Measurements from ENCODE around the gene LRP1B.
"Not testable (repeated sequence)": the region's sequence is repeated elsewhere in the genome, so short reads cannot be mapped to it uniquely, and the experiment has no call there.

LRP1B gene

GRCh38 chr2:141869572-141869971 lies 261.2 kb downstream of the LRP1B start:
- H3K27ac ChIP-seq (ENCODE audit: low read depth, low read length) = no peak overlapping the region
- no peaks in the 10 kb centered on the region for H3K27me3 ChIP-seq (ENCODE audit: control insufficient read depth in 1 of 2, insufficient read depth in 2 of 2, low read length in 2 of 2)
- H3K9ac ChIP-seq (ENCODE audit: low read length) = no peak overlapping the region
- H3K36me3 ChIP-seq (ENCODE audit: insufficient read depth, low read length) = no peaks in the 10 kb centered on the region
- no peaks in the 10 kb centered on the region for H3K4me1 ChIP-seq (ENCODE audit: insufficient read depth, low read length)
- no peak overlapping the region for H3K4me3 ChIP-seq (ENCODE audit: low read depth in 1 of 2, low read length in 2 of 2)
- H3K9me3 ChIP-seq (ENCODE audit: low read length) = no peaks in the 10 kb centered on the region

- Histone ChIP-seq H3K9ac (ENCODE audit: low read length) (no peak overlapping the region), H3K36me3 (ENCODE audit: insufficient read depth, low read length) (no peaks in the 10 kb centered on the region), H3K27me3 (ENCODE audit: control insufficient read depth in 1 of 2, insufficient read depth in 2 of 2, low read length in 2 of 2) (no peaks in the 10 kb centered on the region), H3K27ac (ENCODE audit: low read depth, low read length) (no peak overlapping the region), H3K9me3 (ENCODE audit: low read length) (no peaks in the 10 kb centered on the region), H3K4me1 (ENCODE audit: insufficient read depth, low read length) (no peaks in the 10 kb centered on the region), H3K4me3 (ENCODE audit: low read depth in 1 of 2, low read length in 2 of 2) (no peak overlapping the region)
Measured at GRCh38 chr2:141863964-141864363, 266.9 kb downstream of the LRP1B start.

- H3K27me3 ChIP-seq (ENCODE audit: control insufficient read depth in 1 of 2, insufficient read depth in 2 of 2, low read length in 2 of 2) = no peaks in the 10 kb centered on the region
- no peak overlapping the region for H3K9ac ChIP-seq (ENCODE audit: low read length)
- H3K36me3 ChIP-seq (ENCODE audit: insufficient read depth, low read length) = no peaks in the 10 kb centered on the region
- H3K4me1 ChIP-seq (ENCODE audit: insufficient read depth, low read length) = no peaks in the 10 kb centered on the region
- H3K27ac ChIP-seq (ENCODE audit: low read depth, low read length) = no peak overlapping the region
- H3K4me3 ChIP-seq (ENCODE audit: low read depth in 1 of 2, low read length in 2 of 2) = no peak overlapping the region
- H3K9me3 ChIP-seq (ENCODE audit: low read length) = no peaks in the 10 kb centered on the region
Measured at GRCh38 chr2:141856215-141856919, 274.4 kb downstream of the LRP1B start.

- H3K9ac ChIP-seq (ENCODE audit: low read length) = no peak overlapping the region
- no peaks in the 10 kb centered on the region for H3K36me3 ChIP-seq (ENCODE audit: insufficient read depth, low read length)
- no peaks in the 10 kb centered on the region for H3K4me1 ChIP-seq (ENCODE audit: insufficient read depth, low read length)
- no peak overlapping the region for H3K27ac ChIP-seq (ENCODE audit: low read depth, low read length)
- no peaks in the 10 kb centered on the region for H3K9me3 ChIP-seq (ENCODE audit: low read length)
- H3K4me3 ChIP-seq (ENCODE audit: low read depth in 1 of 2, low read length in 2 of 2) = no peak overlapping the region
- no peaks in the 10 kb centered on the region for H3K27me3 ChIP-seq (ENCODE audit: control insufficient read depth in 1 of 2, insufficient read depth in 2 of 2, low read length in 2 of 2)
Measured at GRCh38 chr2:141848191-141848590, 282.6 kb downstream of the LRP1B start.

- no peak overlapping the region for H3K27ac ChIP-seq (ENCODE audit: low read depth, low read length)
- no peak overlapping the region for H3K9ac ChIP-seq (ENCODE audit: low read length)
- H3K9me3 ChIP-seq (ENCODE audit: low read length) = no peaks in the 10 kb centered on the region
- no peaks in the 10 kb centered on the region for H3K36me3 ChIP-seq (ENCODE audit: insufficient read depth, low read length)
- no peak overlapping the region for H3K4me3 ChIP-seq (ENCODE audit: low read depth in 1 of 2, low read length in 2 of 2)
- H3K27me3 ChIP-seq (ENCODE audit: control insufficient read depth in 1 of 2, insufficient read depth in 2 of 2, low read length in 2 of 2) = no peaks in the 10 kb centered on the region
- H3K4me1 ChIP-seq (ENCODE audit: insufficient read depth, low read length) = no peaks in the 10 kb centered on the region
Measured at GRCh38 chr2:141844231-141844630, 286.6 kb downstream of the LRP1B start.

GRCh38 chr2:141835103-141835502 lies 295.7 kb downstream of the LRP1B start:
- Histone ChIP-seq H3K4me1 (ENCODE audit: insufficient read depth, low read length) (no peaks in the 10 kb centered on the region), H3K27me3 (ENCODE audit: control insufficient read depth in 1 of 2, insufficient read depth in 2 of 2, low read length in 2 of 2) (no peaks in the 10 kb centered on the region), H3K27ac (ENCODE audit: low read depth, low read length) (no peak overlapping the region), H3K9me3 (ENCODE audit: low read length) (no peaks in the 10 kb centered on the region), H3K9ac (ENCODE audit: low read length) (no peak overlapping the region), H3K36me3 (ENCODE audit: insufficient read depth, low read length) (no peaks in the 10 kb centered on the region), H3K4me3 (ENCODE audit: low read depth in 1 of 2, low read length in 2 of 2) (no peak overlapping the region)

- H3K4me1 ChIP-seq (ENCODE audit: insufficient read depth, low read length) = no peaks in the 10 kb centered on the region
- H3K27ac ChIP-seq (ENCODE audit: low read depth, low read length) = no peak overlapping the region
- H3K9ac ChIP-seq (ENCODE audit: low read length) = no peak overlapping the region
- H3K9me3 ChIP-seq (ENCODE audit: low read length) = no peaks in the 10 kb centered on the region
- no peaks in the 10 kb centered on the region for H3K36me3 ChIP-seq (ENCODE audit: insufficient read depth, low read length)
- H3K27me3 ChIP-seq (ENCODE audit: control insufficient read depth in 1 of 2, insufficient read depth in 2 of 2, low read length in 2 of 2) = no peaks in the 10 kb centered on the region
- H3K4me3 ChIP-seq (ENCODE audit: low read depth in 1 of 2, low read length in 2 of 2) = no peak overlapping the region
Measured at GRCh38 chr2:141828761-141829160, 302.1 kb downstream of the LRP1B start.

- Histone ChIP-seq H3K27ac (ENCODE audit: low read depth, low read length) (no peak overlapping the region), H3K9me3 (ENCODE audit: low read length) (no peaks in the 10 kb centered on the region), H3K9ac (ENCODE audit: low read length) (no peak overlapping the region), H3K27me3 (ENCODE audit: control insufficient read depth in 1 of 2, insufficient read depth in 2 of 2, low read length in 2 of 2) (no peaks in the 10 kb centered on the region), H3K36me3 (ENCODE audit: insufficient read depth, low read length) (no peaks in the 10 kb centered on the region), H3K4me1 (ENCODE audit: insufficient read depth, low read length) (no peaks in the 10 kb centered on the region), H3K4me3 (ENCODE audit: low read depth in 1 of 2, low read length in 2 of 2) (no peak overlapping the region)
Measured at GRCh38 chr2:141824790-141825189, 306.0 kb downstream of the LRP1B start.

- no peak overlapping the region for H3K27ac ChIP-seq (ENCODE audit: low read depth, low read length)
- no peaks in the 10 kb centered on the region for H3K27me3 ChIP-seq (ENCODE audit: control insufficient read depth in 1 of 2, insufficient read depth in 2 of 2, low read length in 2 of 2)
- H3K9ac ChIP-seq (ENCODE audit: low read length) = no peak overlapping the region
- no peaks in the 10 kb centered on the region for H3K36me3 ChIP-seq (ENCODE audit: insufficient read depth, low read length)
- H3K4me3 ChIP-seq (ENCODE audit: low read depth in 1 of 2, low read length in 2 of 2) = no peak overlapping the region
- no peaks in the 10 kb centered on the region for H3K4me1 ChIP-seq (ENCODE audit: insufficient read depth, low read length)
- no peaks in the 10 kb centered on the region for H3K9me3 ChIP-seq (ENCODE audit: low read length)
Measured at GRCh38 chr2:141820893-141821292, 309.9 kb downstream of the LRP1B start.

GRCh38 chr2:141815320-141815719 lies 315.5 kb downstream of the LRP1B start:
- not testable (repeated sequence) for H3K4me3 ChIP-seq (ENCODE audit: low read depth in 1 of 2, low read length in 2 of 2); H3K4me1 ChIP-seq (ENCODE audit: insufficient read depth, low read length); H3K9me3 ChIP-seq (ENCODE audit: low read length); H3K9ac ChIP-seq (ENCODE audit: low read length); H3K27me3 ChIP-seq (ENCODE audit: control insufficient read depth in 1 of 2, insufficient read depth in 2 of 2, low read length in 2 of 2); H3K36me3 ChIP-seq (ENCODE audit: insufficient read depth, low read length); H3K27ac ChIP-seq (ENCODE audit: low read depth, low read length)

- Histone ChIP-seq H3K4me3 (ENCODE audit: low read depth in 1 of 2, low read length in 2 of 2) (no peak overlapping the region), H3K36me3 (ENCODE audit: insufficient read depth, low read length) (no peaks in the 10 kb centered on the region), H3K9me3 (ENCODE audit: low read length) (no peaks in the 10 kb centered on the region), H3K27ac (ENCODE audit: low read depth, low read length) (no peak overlapping the region), H3K4me1 (ENCODE audit: insufficient read depth, low read length) (no peaks in the 10 kb centered on the region), H3K9ac (ENCODE audit: low read length) (no peak overlapping the region), H3K27me3 (ENCODE audit: control insufficient read depth in 1 of 2, insufficient read depth in 2 of 2, low read length in 2 of 2) (no peaks in the 10 kb centered on the region)
Measured at GRCh38 chr2:141814150-141814549, 316.7 kb downstream of the LRP1B start.

- Histone ChIP-seq H3K4me1 (ENCODE audit: insufficient read depth, low read length) (no peaks in the 10 kb centered on the region), H3K27me3 (ENCODE audit: control insufficient read depth in 1 of 2, insufficient read depth in 2 of 2, low read length in 2 of 2) (no peaks in the 10 kb centered on the region), H3K27ac (ENCODE audit: low read depth, low read length) (no peak overlapping the region), H3K36me3 (ENCODE audit: insufficient read depth, low read length) (no peaks in the 10 kb centered on the region), H3K9ac (ENCODE audit: low read length) (no peak overlapping the region), H3K4me3 (ENCODE audit: low read depth in 1 of 2, low read length in 2 of 2) (no peak overlapping the region), H3K9me3 (ENCODE audit: low read length) (no peaks in the 10 kb centered on the region)
Measured at GRCh38 chr2:141810148-141810547, 320.7 kb downstream of the LRP1B start.
